ENCODE results near the gene PHLPP1. TPM values are rescaled to one million over a fixed set of nuclear protein-coding genes. Genes with fewer than 3 reads are reported as not detected.

Gene PHLPP1
- total and polyA plus RNA-seq, 2 of the 13 experiments (the other 11 are each of a cell fraction or from before 2014, with no cell fraction given): 9.8 to 18.5 TPM

- H3K9me3 ChIP-seq (ENCODE audit: low read length): no peaks in the 10 kb centered on the region
- H4K20me1 ChIP-seq (ENCODE audit: insufficient read depth, low read length): no peaks in the 10 kb centered on the region
- ChIA-PET CTCF (ENCODE audit: low intra/inter-chr PET ratio, low total read pairs) (no interaction called here), POLR2A (no interaction called here)
- WGBS (ENCODE audit: low lambda C conversion rate): 100% methylated on average over 1 of the region's 1 CpG
- DNase-seq (ENCODE audit: low spot score) (no peak), ATAC-seq (no peak), FAIRE-seq (no peak)
- TF ChIP-seq ZNF333 (CRISPR knock-in tag; IDR thresholded peaks at IDR 0.05; ENCODE audit: borderline replicate concordance) (no peak), GFI1 (CRISPR knock-in tag; IDR thresholded peaks at IDR 0.05; ENCODE audit: borderline replicate concordance) (no peak), FOXP1 (IDR thresholded peaks at IDR 0.05) (peak; percentile 95), FOXP1 (CRISPR knock-in tag; IDR thresholded peaks at IDR 0.05) (no peak)
- in situ Hi-C loops (cut with HindIII; ENCODE audit: extremely low pct_ligation_motif_present, low pct_unique_long_range_greater_than_20kb): no loop called here
- peaks cover 96% of the 10 kb centered on the region for H3K79me2 ChIP-seq (ENCODE audit: insufficient read depth, low read length)
- no peaks in the 10 kb centered on the region for H3K27me3 ChIP-seq (ENCODE audit: control insufficient read depth in 1 of 2, insufficient read depth in 2 of 2, low read length in 2 of 2)
- intact Hi-C loops (cut with micrococcal nuclease; ENCODE audit: unreplicated experiment): no loop called here
- H3K4me2 ChIP-seq (ENCODE audit: low read depth, low read length): no peak overlapping the region
- no peak overlapping the region for H2AFZ ChIP-seq (ENCODE audit: low read length)
- H3K9ac ChIP-seq (ENCODE audit: insufficient read depth, low read depth, low read length): no peak overlapping the region
- no peak overlapping the region for H3K27ac ChIP-seq (ENCODE audit: extremely low read length, insufficient read depth, low read length)
- peaks cover 32% of the 10 kb centered on the region for H3K4me1 ChIP-seq (ENCODE audit: insufficient read depth, low read length)
- BruUV-seq (replicated peaks): no TSS peak
- H3K4me3 ChIP-seq (replicated peaks in 1 of 3; ENCODE audit: insufficient read depth in 1 of 3, low read depth in 2 of 3, low read length in 3 of 3): no peak overlapping the region
- H3K36me3 ChIP-seq (replicated peaks in 1 of 2; ENCODE audit: control insufficient read depth in 1 of 2, insufficient read depth in 2 of 2, low read length in 2 of 2): peaks cover 0 to 2% of the 10 kb centered on the region in 2 experiments; a peak in 2 of 5 replicates
These were observed 20.0 kb downstream of the PHLPP1 start for GRCh38 chr18:62735387-62735786.

- Histone ChIP-seq H3K36me3 (replicated peaks in 1 of 2; ENCODE audit: control insufficient read depth in 1 of 2, insufficient read depth in 2 of 2, low read length in 2 of 2) (peaks cover 0 to 2% of the 10 kb centered on the region in 2 experiments; a peak in 2 of 5 replicates), H2AFZ (ENCODE audit: low read length) (no peak overlapping the region), H3K9ac (ENCODE audit: insufficient read depth, low read depth, low read length) (no peak overlapping the region), H3K4me3 (replicated peaks in 1 of 3; ENCODE audit: insufficient read depth in 1 of 3, low read depth in 2 of 3, low read length in 3 of 3) (no peak overlapping the region), H3K27me3 (ENCODE audit: control insufficient read depth in 1 of 2, insufficient read depth in 2 of 2, low read length in 2 of 2) (no peaks in the 10 kb centered on the region), H3K9me3 (ENCODE audit: low read length) (no peaks in the 10 kb centered on the region), H4K20me1 (ENCODE audit: insufficient read depth, low read length) (no peaks in the 10 kb centered on the region), H3K27ac (ENCODE audit: extremely low read length, insufficient read depth, low read length) (no peak overlapping the region), H3K4me1 (ENCODE audit: insufficient read depth, low read length) (peaks cover 37% of the 10 kb centered on the region), H3K79me2 (ENCODE audit: insufficient read depth, low read length) (peaks cover 90% of the 10 kb centered on the region), H3K4me2 (ENCODE audit: low read depth, low read length) (no peak overlapping the region)
- ATAC-seq (no peak), FAIRE-seq (no peak), DNase-seq (ENCODE audit: low spot score) (no peak)
- WGBS (ENCODE audit: low lambda C conversion rate): 96% methylated on average over 4 of the region's 4 CpGs
- ChIA-PET CTCF (ENCODE audit: low intra/inter-chr PET ratio, low total read pairs) (no interaction called here), POLR2A (no interaction called here)
- no TSS peak for BruUV-seq (replicated peaks)
- TF ChIP-seq PCBP2 (optimal IDR thresholded peaks at IDR 0.05; ENCODE audit: low read depth, low read length, poor library complexity, severe bottlenecking) (no peak), MAFF (IDR thresholded peaks at IDR 0.05; ENCODE audit: low read depth, low read length) (peak; percentile 81), MAFK (conservative IDR thresholded peaks at IDR 0.05 in 1 of 2, IDR thresholded peaks at IDR 0.05 in 1 of 2; ENCODE audit: low read length in 2 of 2) (peak; percentile 81 to 86)
- intact Hi-C loops (cut with micrococcal nuclease; ENCODE audit: unreplicated experiment): no loop called here
- in situ Hi-C loops (cut with HindIII; ENCODE audit: extremely low pct_ligation_motif_present, low pct_unique_long_range_greater_than_20kb): no loop called here
These were observed 20.9 kb downstream of the PHLPP1 start for GRCh38 chr18:62736077-62736855.
